NT2/D1 (cell line): Measurements from ENCODE around the gene RCSD1.

Experiments
- YY1 ChIP-seq: IDR thresholded peaks from 2 replicates; pipeline ENCODE4 v1.6.1; 2011; ENCODE audit not compliant: insufficient read length, insufficient read depth
- ZNF274 ChIP-seq: IDR thresholded peaks from 2 replicates; pipeline ENCODE4 v1.6.1; 2011; ENCODE audit warnings: mild to moderate bottlenecking, low read depth, low read length

GRCh38 chr1:167695756-167696561, 65.9 kb downstream of the RCSD1 start:
- no peak for TF ChIP-seq YY1
- TF ChIP-seq ZNF274: no peak
